HEK293 (cell line): ENCODE data around the gene GFM1.

Experiments
- CTCF ChIA-PET: fragments of 350-600 bp; formaldehyde crosslinking; extraction: SDS; loops from one replicate; lab custom pipeline; 2021; ENCODE audit warnings: antibody characterized with exemption; lab: Yijun Ruan, JAX
- POLR2A ChIA-PET: fragments of 300-600 bp; formaldehyde crosslinking; extraction: SDS; loops from one replicate; lab custom pipeline; 2020; ENCODE audit warnings: antibody characterized with exemption, inconsistent platforms; lab: Yijun Ruan, JAX
- H3K27ac ChIP-seq: fragments of 200-500 bp; sonication (Bioruptor generic); 2 replicates; pipeline ENCODE4 v1.5.1; 2014; ENCODE audit warnings: low read depth, low read length, control low read depth, inconsistent platforms; ENCODE audit errors: extremely low read depth
- H3K36me3 ChIP-seq, 2 experiments: fragments of 200-500 bp in 1 of 2; sonication (Bioruptor generic) in 1 of 2; 1 replicate in 1 of 2; 2 replicates in 1 of 2; pipeline ENCODE4 v1.5.1; 2014 to 2017; ENCODE audit warnings: inconsistent platforms in 2 of 2, low read length in 2 of 2; ENCODE audit not compliant: control insufficient read depth in 2 of 2, insufficient read depth in 1 of 2
- H3K4me1 ChIP-seq: fragments of 200-500 bp; sonication (Bioruptor generic); 2 replicates; pipeline ENCODE4 v1.5.1; 2014; ENCODE audit warnings: mild to moderate bottlenecking, low read length, inconsistent platforms; ENCODE audit not compliant: control insufficient read depth, insufficient read depth
- H3K4me3 ChIP-seq: 2 replicates; pipeline ENCODE4 v1.5.1; 2011; ENCODE audit warnings: low read depth, mild to moderate bottlenecking, control low read depth, low read length, moderate library complexity
- H3K9me3 ChIP-seq: fragments of 200-500 bp; sonication (Bioruptor generic); 2 replicates; pipeline ENCODE4 v1.5.1; 2014; ENCODE audit warnings: low read depth, low read length, inconsistent platforms; ENCODE audit not compliant: control insufficient read depth, insufficient read depth
- BCL11A ChIP-seq: fragments of 450-650 bp; formaldehyde crosslinking; IDR thresholded peaks from 2 replicates; pipeline ENCODE4 v1.5.1; 2016; ENCODE audit warnings: low read depth, missing biosample characterization, missing genetic modification characterization
- BCL11B ChIP-seq: fragments of 450-650 bp; formaldehyde crosslinking; IDR thresholded peaks from 2 replicates; pipeline ENCODE4 v1.5.1; 2016; ENCODE audit warnings: low read depth, missing biosample characterization, missing genetic modification characterization
- GLI4 ChIP-seq: fragments of 450-650 bp; formaldehyde crosslinking; IDR thresholded peaks from 2 replicates; pipeline ENCODE4 v1.5.1; 2016; ENCODE audit warnings: missing biosample characterization, missing genetic modification characterization
- IKZF3 ChIP-seq: fragments of 450-650 bp; IDR thresholded peaks from 2 replicates; pipeline ENCODE4 v1.5.0; 2018; ENCODE audit warnings: missing biosample characterization, mild to moderate bottlenecking, missing genetic modification characterization, moderate library complexity
- KLF16 ChIP-seq: fragments of 450-650 bp; formaldehyde crosslinking; IDR thresholded peaks from 2 replicates; pipeline ENCODE4 v1.5.1; 2017; ENCODE audit warnings: missing biosample characterization, missing genetic modification characterization
- MEIS1 ChIP-seq: sonication (generic); formaldehyde crosslinking; IDR thresholded peaks from 2 replicates; pipeline ENCODE4 v1.8.1; 2022; ENCODE audit warnings: missing genetic modification reagents, mild to moderate bottlenecking, borderline replicate concordance
- RBAK ChIP-seq: fragments of 450-650 bp; formaldehyde crosslinking; IDR thresholded peaks from 2 replicates; pipeline ENCODE4 v1.5.1; 2016; ENCODE audit warnings: missing biosample characterization, missing genetic modification characterization
- SETDB1 ChIP-seq: IDR thresholded peaks from one replicate; pipeline ENCODE4 v1.6.1; 2017; ENCODE audit warnings: mild to moderate bottlenecking, low read length, moderate library complexity, mixed read lengths; ENCODE audit not compliant: insufficient read length
- YY2 ChIP-seq: fragments of 450-650 bp; formaldehyde crosslinking; IDR thresholded peaks from 2 replicates; pipeline ENCODE4 v1.5.1; 2016; ENCODE audit warnings: missing biosample characterization, missing genetic modification characterization
- ZBTB8A ChIP-seq: fragments of 450-650 bp; formaldehyde crosslinking; IDR thresholded peaks from 2 replicates; pipeline ENCODE4 v1.5.1; 2016; ENCODE audit warnings: missing biosample characterization, missing genetic modification characterization
- ZNF138 ChIP-seq: fragments of 450-650 bp; formaldehyde crosslinking; IDR thresholded peaks from 2 replicates; pipeline ENCODE4 v1.5.1; 2016; ENCODE audit warnings: missing biosample characterization, missing genetic modification characterization, borderline replicate concordance
- ZNF140 ChIP-seq: fragments of 450-650 bp; formaldehyde crosslinking; IDR thresholded peaks from 2 replicates; pipeline ENCODE4 v1.5.1; 2016; ENCODE audit warnings: missing biosample characterization, missing genetic modification characterization
- ZNF155 ChIP-seq: fragments of 450-650 bp; formaldehyde crosslinking; IDR thresholded peaks from 2 replicates; pipeline ENCODE4 v1.5.1; 2016; ENCODE audit warnings: missing biosample characterization, missing genetic modification characterization
- ZNF175 ChIP-seq: fragments of 450-650 bp; formaldehyde crosslinking; IDR thresholded peaks from 2 replicates; pipeline ENCODE4 v1.5.1; 2016; ENCODE audit warnings: missing biosample characterization, missing genetic modification characterization
- ZNF19 ChIP-seq: fragments of 450-650 bp; formaldehyde crosslinking; IDR thresholded peaks from 2 replicates; pipeline ENCODE4; 2016; ENCODE audit warnings: missing biosample characterization, missing genetic modification characterization, low read depth
- ZNF221 ChIP-seq: fragments of 450-650 bp; formaldehyde crosslinking; IDR thresholded peaks from 2 replicates; pipeline ENCODE4 v1.5.1; 2017; ENCODE audit warnings: missing biosample characterization, missing genetic modification characterization, borderline replicate concordance
- ZNF239 ChIP-seq: fragments of 450-650 bp; formaldehyde crosslinking; IDR thresholded peaks from 2 replicates; pipeline ENCODE4 v1.5.1; 2016; ENCODE audit warnings: missing biosample characterization, missing genetic modification characterization
- ZNF354C ChIP-seq: fragments of 450-650 bp; formaldehyde crosslinking; IDR thresholded peaks from 2 replicates; pipeline ENCODE4 v1.5.1; 2016; ENCODE audit warnings: missing biosample characterization, missing genetic modification characterization, low read depth, borderline replicate concordance
- ZNF366 ChIP-seq: fragments of 450-650 bp; formaldehyde crosslinking; conservative IDR thresholded peaks from 2 replicates; pipeline ENCODE4 v1.5.1; 2016; ENCODE audit warnings: missing biosample characterization, missing genetic modification characterization
- ZNF391 ChIP-seq: fragments of 450-650 bp; formaldehyde crosslinking; IDR thresholded peaks from 2 replicates; pipeline ENCODE4 v1.5.1; 2016; ENCODE audit warnings: low read depth, missing biosample characterization, missing genetic modification characterization, borderline replicate concordance
- ZNF48 ChIP-seq: fragments of 450-650 bp; formaldehyde crosslinking; IDR thresholded peaks from 2 replicates; pipeline ENCODE4 v1.5.1; 2016; ENCODE audit warnings: missing biosample characterization, missing genetic modification characterization
- ZNF530 ChIP-seq: fragments of 450-650 bp; formaldehyde crosslinking; IDR thresholded peaks from 2 replicates; pipeline ENCODE4 v1.5.1; 2016; ENCODE audit warnings: low read depth, missing biosample characterization, missing genetic modification characterization
- ZNF621 ChIP-seq: fragments of 450-650 bp; formaldehyde crosslinking; IDR thresholded peaks from 2 replicates; pipeline ENCODE4 v1.5.1; 2017; ENCODE audit warnings: missing biosample characterization, missing genetic modification characterization
- ZNF658 ChIP-seq: fragments of 450-650 bp; formaldehyde crosslinking; IDR thresholded peaks from 2 replicates; pipeline ENCODE4; 2016; ENCODE audit warnings: missing biosample characterization, missing genetic modification characterization
- ZNF664 ChIP-seq: fragments of 450-650 bp; formaldehyde crosslinking; IDR thresholded peaks from 2 replicates; pipeline ENCODE4 v1.5.1; 2016; ENCODE audit warnings: missing biosample characterization, missing genetic modification characterization
- ZNF707 ChIP-seq: fragments of 450-650 bp; formaldehyde crosslinking; IDR thresholded peaks from 2 replicates; pipeline ENCODE4 v1.5.1; 2016; ENCODE audit warnings: missing biosample characterization, missing genetic modification characterization
- ZNF776 ChIP-seq: fragments of 450-650 bp; formaldehyde crosslinking; IDR thresholded peaks from 2 replicates; pipeline ENCODE4 v1.5.0; 2017; ENCODE audit warnings: missing biosample characterization, missing genetic modification characterization, borderline replicate concordance
- ZNF843 ChIP-seq: fragments of 450-650 bp; formaldehyde crosslinking; IDR thresholded peaks from 2 replicates; pipeline ENCODE4 v1.5.1; 2016; ENCODE audit warnings: missing biosample characterization, missing genetic modification characterization
- ZSCAN16 ChIP-seq: fragments of 450-650 bp; formaldehyde crosslinking; IDR thresholded peaks from 2 replicates; pipeline ENCODE4 v1.5.1; 2016; ENCODE audit warnings: missing biosample characterization, missing genetic modification characterization
- TF ChIP-seq, protein P1 (sequence below): fragments of 450-650 bp; formaldehyde crosslinking; IDR thresholded peaks from 2 replicates; pipeline ENCODE4 v1.5.1; 2017; ENCODE audit warnings: missing biosample characterization, missing genetic modification characterization
- TF ChIP-seq, protein P2 (sequence below): fragments of 450-650 bp; formaldehyde crosslinking; IDR thresholded peaks from 2 replicates; pipeline ENCODE4 v1.5.0; 2017; ENCODE audit warnings: missing biosample characterization, missing genetic modification characterization, borderline replicate concordance

The GFM1 gene

DNA sequence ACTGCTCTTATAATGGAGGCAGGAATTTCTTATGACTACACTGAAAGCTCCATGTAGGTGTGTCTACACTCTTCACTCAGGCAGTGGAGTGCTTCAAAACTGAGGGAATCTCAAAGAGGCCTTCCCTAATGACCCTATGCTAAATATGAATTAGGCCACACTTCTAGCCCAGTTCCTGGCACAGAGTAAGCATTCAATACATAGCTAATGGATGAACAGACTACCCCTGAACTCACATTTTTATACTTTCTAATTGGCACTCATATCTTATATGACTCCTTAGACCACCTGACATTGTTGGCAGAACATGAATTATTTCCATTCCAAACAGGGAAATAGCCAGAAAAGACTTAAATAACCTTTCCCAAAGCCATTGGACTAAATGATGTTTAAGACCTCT, 84.5 kb downstream of the GFM1 start (continued):
- TF ChIP-seq, protein P1, sequence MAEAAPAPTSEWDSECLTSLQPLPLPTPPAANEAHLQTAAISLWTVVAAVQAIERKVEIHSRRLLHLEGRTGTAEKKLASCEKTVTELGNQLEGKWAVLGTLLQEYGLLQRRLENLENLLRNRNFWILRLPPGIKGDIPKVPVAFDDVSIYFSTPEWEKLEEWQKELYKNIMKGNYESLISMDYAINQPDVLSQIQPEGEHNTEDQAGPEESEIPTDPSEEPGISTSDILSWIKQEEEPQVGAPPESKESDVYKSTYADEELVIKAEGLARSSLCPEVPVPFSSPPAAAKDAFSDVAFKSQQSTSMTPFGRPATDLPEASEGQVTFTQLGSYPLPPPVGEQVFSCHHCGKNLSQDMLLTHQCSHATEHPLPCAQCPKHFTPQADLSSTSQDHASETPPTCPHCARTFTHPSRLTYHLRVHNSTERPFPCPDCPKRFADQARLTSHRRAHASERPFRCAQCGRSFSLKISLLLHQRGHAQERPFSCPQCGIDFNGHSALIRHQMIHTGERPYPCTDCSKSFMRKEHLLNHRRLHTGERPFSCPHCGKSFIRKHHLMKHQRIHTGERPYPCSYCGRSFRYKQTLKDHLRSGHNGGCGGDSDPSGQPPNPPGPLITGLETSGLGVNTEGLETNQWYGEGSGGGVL (tag by site-specific recombination) = no peak
- TF ChIP-seq IKZF3 (tag by site-specific recombination) = no peak
- no peak for TF ChIP-seq SETDB1
- no peak for TF ChIP-seq ZNF138 (tag by site-specific recombination)
- TF ChIP-seq ZNF354C (tag by site-specific recombination) = no peak
- no peak for TF ChIP-seq ZNF530
- TF ChIP-seq, all 188 proteins: peak for 0

DNA sequence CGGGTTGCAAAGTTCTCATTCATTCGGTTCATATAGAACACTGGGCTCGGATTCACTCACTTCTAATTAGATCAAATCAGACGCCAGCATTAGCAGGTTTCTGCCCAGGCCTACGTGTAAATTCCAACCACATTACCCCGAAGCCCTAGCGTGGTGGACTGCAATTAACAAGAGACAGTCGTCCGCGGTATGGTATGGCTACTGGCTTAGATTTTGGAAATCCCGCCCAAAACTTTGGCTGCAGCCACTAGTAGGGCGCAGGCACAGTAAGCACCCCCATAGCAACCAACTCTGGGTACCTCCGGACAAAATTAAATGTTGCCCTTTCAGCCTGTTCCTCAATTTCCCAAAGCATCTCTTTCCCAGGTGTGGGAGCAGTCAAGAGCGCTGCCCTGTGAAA, 87.2 kb downstream of the GFM1 start:
- H3K27ac ChIP-seq = no peak overlapping the region
- no peaks in the 10 kb centered on the region for H3K36me3 ChIP-seq
- TF ChIP-seq SETDB1 = no peak
- TF ChIP-seq ZNF239 (tag by site-specific recombination) = no peak
- no peak for TF ChIP-seq ZNF391 (tag by site-specific recombination)
- TF ChIP-seq ZNF221 (tag by site-specific recombination) = no peak
- TF ChIP-seq ZSCAN16 (tag by site-specific recombination) = no peak
- no peak for TF ChIP-seq ZNF19 (tag by site-specific recombination)
- no peak for TF ChIP-seq ZNF843 (tag by site-specific recombination)
- TF ChIP-seq BCL11A (tag by site-specific recombination) = no peak
- TF ChIP-seq BCL11B = no peak
- no peak for TF ChIP-seq RBAK (tag by site-specific recombination)
- POLR2A ChIA-PET = no interaction called here
- no peaks in the 10 kb centered on the region for H3K9me3 ChIP-seq
- H3K4me3 ChIP-seq = no peak overlapping the region
- CTCF ChIA-PET = no interaction called here
- H3K4me1 ChIP-seq = no peaks in the 10 kb centered on the region

DNA sequence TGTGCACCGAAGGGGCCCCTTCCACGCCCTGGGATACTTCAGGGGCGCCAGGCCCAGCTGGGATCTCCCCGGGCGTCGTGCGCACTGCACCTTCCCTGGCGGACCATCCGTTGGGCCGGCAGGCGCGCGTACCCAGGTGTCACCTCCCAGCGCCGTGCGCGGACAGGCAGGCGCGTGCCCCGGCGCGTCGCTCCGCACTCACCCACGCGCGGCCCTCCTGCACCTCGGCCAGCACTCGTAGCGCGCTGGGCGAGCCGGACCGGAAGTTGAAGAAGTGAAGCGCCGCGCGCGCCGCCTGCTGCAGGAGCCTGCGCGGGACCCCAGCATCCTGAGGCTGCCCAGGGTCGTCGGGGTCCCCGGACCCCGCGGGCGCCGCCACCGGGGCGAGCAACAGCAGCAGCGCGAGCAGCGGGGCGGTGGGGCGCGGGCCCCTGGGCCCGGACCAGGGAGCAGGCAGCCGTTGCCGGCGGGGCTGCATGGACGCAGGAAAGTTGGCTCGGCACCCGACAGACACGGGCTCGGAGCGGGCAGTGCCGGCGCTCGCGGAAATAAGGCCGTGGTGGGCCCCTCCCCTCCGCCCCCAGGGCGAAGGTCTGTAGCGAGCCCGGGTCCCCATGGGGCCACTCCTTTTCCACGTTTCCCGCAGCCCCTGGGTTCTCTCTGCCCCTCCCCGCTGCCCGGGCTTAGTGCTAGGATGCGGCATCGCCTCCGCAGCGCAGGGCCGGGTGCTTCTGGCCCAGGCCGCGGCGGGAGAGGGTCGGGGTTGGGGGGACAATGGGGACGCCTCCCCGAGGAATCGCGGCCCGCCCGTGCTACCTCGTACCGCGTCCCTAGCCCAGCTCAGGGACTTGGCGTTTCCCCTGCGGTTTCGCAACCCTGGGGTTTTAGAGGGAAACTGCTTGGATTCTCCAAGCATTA, 87.9 kb downstream of the GFM1 start, which contains the start of gene RARRES1:
Gene RARRES1, minus strand, starts transcription at position 520 of the 918 bp plus-strand sequence. Its CDS starts 42 bp downstream, at position 478.
- Histone ChIP-seq H3K4me1 (no peaks in the 10 kb centered on the region), H3K4me3 (peak within 1 kb of the TSS; percentile 11), H3K27ac (no peak within 1 kb of the TSS), H3K36me3 (no peaks in the 10 kb centered on the region), H3K9me3 (no peaks in the 10 kb centered on the region)
- ChIA-PET POLR2A (no interaction called here), CTCF (no interaction called here)
- no peak for TF ChIP-seq ZNF140
- no peak for TF ChIP-seq ZNF658 (tag by site-specific recombination)
- no peak for TF ChIP-seq YY2 (tag by site-specific recombination)
- TF ChIP-seq KLF16 (tag by site-specific recombination) = no peak
- TF ChIP-seq, protein P2, sequence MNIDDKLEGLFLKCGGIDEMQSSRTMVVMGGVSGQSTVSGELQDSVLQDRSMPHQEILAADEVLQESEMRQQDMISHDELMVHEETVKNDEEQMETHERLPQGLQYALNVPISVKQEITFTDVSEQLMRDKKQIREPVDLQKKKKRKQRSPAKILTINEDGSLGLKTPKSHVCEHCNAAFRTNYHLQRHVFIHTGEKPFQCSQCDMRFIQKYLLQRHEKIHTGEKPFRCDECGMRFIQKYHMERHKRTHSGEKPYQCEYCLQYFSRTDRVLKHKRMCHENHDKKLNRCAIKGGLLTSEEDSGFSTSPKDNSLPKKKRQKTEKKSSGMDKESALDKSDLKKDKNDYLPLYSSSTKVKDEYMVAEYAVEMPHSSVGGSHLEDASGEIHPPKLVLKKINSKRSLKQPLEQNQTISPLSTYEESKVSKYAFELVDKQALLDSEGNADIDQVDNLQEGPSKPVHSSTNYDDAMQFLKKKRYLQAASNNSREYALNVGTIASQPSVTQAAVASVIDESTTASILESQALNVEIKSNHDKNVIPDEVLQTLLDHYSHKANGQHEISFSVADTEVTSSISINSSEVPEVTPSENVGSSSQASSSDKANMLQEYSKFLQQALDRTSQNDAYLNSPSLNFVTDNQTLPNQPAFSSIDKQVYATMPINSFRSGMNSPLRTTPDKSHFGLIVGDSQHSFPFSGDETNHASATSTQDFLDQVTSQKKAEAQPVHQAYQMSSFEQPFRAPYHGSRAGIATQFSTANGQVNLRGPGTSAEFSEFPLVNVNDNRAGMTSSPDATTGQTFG = no peak
- TF ChIP-seq ZNF776 = no peak
- no peak for TF ChIP-seq ZNF621 (tag by site-specific recombination)
- no peak for TF ChIP-seq GLI4 (tag by site-specific recombination)
- TF ChIP-seq ZBTB8A = no peak
- TF ChIP-seq ZNF175 (tag by site-specific recombination) = no peak
- no peak for TF ChIP-seq ZNF366 (tag by site-specific recombination)
- TF ChIP-seq ZNF664 (tag by site-specific recombination) = no peak
- TF ChIP-seq ZNF707 (tag by site-specific recombination) = no peak
- no peak for TF ChIP-seq ZNF48 (tag by site-specific recombination)
- no peak for TF ChIP-seq MEIS1
- no peak for TF ChIP-seq ZNF221 (tag by site-specific recombination)
- TF ChIP-seq ZNF155 = no peak
